Measurements from ENCODE around the gene TPI1.

The TPI1 gene

DNA sequence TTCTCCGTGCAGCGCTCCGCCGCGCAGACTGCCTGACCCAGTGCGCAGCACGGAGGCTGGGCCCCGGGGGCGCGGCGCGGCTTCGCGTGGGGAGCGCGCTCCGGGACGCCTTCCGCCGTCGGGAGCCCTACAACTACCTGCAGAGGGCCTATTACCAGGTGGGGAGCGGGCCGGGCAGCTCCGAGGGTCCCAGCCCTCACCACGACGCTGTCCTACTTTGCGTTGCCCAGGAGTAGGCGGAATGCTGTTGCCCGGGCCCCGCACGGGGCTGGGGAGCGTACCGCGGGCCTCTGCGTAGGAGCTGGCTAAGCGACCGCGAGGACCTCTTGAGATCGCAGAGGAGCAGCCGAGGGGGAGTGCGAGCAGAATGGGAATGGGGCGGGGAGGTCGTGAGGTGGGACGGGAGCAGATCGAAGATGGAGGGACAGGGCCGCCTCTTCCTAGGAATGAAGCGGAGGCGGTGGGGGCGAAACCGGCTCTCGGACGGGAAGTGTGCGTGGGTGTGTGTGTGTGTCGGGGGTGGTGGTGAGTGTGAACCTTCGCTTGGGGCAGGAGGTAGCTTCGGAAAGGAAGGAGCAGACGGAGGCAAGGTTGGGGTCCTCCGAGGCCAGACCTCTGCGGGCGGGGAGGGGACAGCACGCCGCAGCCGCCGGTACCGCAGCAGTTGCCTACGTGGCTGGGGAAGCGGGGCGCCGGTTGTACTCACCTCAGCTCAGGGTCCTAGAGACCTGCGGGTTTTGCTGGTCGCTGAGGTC, 38.4 kb upstream of the TPI1 start:
- no peak for DNase-seq (ENCODE audit: low read depth in 1 of 2, low spot score in 1 of 2)

DNA sequence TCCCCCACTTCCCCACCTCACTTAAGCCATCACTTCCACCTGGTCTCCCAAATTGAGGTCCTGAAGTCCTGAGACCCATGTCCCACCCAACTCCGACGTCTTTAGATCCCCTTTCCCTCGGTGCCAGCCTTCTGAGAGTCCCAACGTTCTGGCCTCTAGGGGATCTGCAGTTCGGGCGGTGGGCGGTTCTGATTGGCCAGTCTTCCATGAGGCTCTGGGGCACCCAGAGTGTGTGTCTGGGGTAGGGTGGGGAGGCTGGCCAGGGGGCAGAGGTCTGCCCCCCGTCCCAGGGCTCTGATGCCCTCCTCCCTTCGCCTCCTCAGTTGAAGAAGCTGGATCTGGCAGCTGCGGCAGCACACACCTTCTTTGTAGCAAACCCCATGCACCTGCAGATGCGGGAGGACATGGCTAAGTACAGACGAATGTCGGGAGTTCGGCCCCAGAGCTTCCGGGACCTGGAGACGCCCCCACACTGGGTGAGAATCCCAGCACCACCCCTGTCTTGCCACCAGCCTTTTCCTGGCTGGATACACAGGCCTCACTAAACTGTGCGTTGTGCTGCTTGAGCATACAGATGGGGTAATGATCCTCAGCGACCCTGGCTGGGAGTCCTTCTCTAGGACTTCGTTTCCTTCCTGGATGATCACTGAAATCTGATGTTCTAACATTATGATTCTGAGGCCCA, 37.7 kb upstream of the TPI1 start:
- no peak for DNase-seq (ENCODE audit: low read depth in 1 of 2, low spot score in 1 of 2)

- no peak for DNase-seq (ENCODE audit: low read depth in 1 of 2, low spot score in 1 of 2)
Measured at GRCh38 chr12:6830286-6830890, 36.9 kb upstream of the TPI1 start.

DNA sequence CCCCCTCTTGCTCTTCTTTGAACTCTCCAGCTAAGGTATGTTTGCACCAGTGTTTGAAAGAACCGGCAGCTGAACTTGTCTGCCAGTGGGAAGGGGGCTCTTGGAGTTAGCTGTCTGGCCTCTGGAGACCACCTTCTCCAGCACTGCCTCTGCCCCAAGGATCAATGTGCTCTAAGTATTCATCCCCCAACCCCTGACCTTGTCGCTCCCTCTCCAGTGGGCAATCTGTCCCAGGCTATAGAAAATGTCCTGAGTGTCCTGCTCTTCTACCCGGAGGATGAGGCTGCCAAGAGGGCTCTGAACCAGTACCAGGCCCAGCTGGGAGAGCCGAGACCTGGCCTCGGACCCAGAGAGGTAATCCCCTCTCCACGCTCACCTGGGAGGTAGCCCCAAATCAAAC, 36.3 kb upstream of the TPI1 start:
- no peak for DNase-seq (ENCODE audit: low read depth in 1 of 2, low spot score in 1 of 2)

DNA sequence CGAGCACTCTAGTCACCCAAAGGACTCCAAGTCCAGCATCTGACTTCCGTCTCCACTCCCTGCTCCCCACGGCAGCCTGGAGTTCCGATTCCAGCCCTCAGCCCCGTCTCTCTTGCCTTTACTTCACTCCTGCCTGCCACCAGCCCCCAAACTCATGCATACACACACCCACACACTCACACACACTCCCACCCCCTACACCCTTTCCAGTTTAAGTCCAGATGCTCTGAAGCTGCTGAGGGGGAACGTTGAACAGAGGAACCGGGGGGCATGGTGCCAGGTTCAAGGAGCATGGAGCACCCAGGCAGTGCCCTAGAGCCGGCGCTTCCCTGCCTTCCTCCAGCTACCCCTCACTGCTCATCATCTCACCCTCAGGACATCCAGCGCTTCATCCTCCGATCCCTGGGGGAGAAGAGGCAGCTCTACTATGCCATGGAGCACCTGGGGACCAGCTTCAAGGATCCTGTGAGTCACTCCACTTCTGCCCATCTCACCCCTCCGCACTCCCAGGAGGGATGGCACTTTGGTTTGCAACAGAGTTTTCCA, 35.8 kb upstream of the TPI1 start:
- DNase-seq (ENCODE audit: low read depth in 1 of 2, low spot score in 1 of 2), result no peak

- DNase-seq (ENCODE audit: low read depth in 1 of 2, low spot score in 1 of 2), result no peak
Measured at GRCh38 chr12:6832125-6832524, 35.2 kb upstream of the TPI1 start.

DNA sequence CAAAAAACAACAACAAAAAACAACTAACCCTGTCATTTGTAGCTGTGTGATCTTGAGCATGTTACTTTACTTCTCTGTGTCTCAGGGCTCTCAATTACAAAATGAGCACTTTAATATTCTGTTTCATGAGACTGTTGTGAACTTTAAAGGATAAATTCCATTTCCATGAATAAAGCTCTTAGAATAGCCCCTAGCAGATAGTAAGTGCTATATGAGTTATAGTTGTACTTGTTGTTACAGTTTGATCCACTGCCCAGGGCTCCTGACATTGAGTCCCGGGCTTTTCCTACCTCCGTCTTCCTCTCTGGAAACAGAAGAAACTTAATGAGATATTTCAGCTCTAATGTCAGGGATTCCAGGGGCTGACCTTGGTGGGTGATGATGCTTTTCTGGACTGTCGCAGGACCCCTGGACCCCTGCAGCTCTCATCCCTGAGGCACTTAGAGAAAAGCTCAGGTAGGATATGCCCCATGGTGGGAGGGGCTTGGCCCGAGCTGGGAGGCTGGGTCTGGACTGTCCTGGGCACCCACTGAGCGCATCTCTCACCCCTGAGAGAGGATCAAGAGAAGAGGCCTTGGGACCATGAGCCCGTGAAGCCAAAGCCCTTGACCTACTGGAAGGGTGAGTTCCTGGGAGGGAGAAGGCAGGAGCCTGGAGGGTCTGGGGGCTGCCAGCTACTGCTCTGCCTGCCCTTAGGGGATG, 34.0 kb upstream of the TPI1 start:
- no peak for DNase-seq (ENCODE audit: low read depth in 1 of 2, low spot score in 1 of 2)

DNA sequence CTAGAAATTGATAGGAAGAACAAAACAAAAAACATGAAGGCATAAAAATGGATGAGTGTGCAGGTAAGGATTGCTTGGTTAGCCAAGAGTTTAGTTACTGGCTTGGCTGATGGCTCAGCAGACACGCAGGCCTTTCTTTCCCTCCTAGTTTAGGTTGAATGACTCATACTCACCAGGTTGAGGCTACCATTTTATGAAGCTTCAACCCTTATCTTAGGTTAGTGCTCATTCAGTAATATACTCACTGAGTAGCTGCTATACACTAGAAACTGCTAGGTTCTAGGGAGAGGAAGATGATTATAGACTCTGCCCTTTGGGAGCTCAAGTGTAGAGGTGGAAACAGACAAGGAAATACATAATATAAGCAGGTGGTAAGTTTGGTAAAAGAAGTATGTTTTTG, 33.1 kb upstream of the TPI1 start:
- no peak for DNase-seq (ENCODE audit: low read depth in 1 of 2, low spot score in 1 of 2)

GRCh38 chr12:6834873-6835272, 32.5 kb upstream of the TPI1 start:
- DNase-seq (ENCODE audit: low read depth in 1 of 2, low spot score in 1 of 2), result no peak

DNA sequence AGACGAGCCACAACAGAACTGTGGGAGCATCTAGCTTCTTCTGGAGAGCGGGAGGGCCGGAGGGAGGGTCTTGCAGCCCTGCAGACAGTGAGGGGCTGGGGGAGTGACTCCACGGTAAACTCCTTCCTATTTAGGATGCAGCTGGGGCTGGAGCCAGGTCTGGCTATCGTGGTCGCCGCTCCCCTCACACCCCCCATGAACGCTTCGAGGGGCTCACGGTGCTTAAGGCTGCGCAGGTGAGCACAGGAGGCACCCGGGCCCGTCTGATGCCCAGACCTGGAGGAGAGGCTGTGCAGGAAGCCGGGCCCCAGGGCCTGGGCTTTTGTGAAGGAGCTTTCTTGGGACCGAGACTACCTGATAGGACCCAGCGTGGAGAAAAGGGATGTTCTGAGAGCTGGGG, 30.5 kb upstream of the TPI1 start:
- no peak for DNase-seq (ENCODE audit: low read depth in 1 of 2, low spot score in 1 of 2)

- no peak for DNase-seq (ENCODE audit: low read depth in 1 of 2, low spot score in 1 of 2)
Measured at GRCh38 chr12:6837370-6838060, 29.8 kb upstream of the TPI1 start.

DNA sequence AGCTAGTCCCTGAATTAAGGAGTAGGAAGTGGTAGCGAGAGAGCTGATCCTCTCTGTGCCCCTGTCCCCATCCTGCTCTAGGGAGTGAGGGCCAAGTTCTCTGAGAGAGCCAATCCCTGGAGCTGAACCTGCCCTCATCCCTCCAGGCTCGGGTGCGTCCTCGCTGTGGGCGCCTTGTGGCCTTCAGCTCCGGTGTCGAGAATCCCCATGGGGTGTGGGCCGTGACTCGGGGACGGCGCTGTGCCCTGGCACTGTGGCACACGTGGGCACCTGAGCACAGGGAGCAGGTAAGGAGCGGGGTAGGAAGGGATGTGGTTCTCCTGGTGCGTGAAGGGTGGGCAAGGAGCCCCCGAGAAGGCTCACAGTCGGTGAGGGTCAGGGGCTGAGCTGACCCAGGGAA, 28.5 kb upstream of the TPI1 start:
- DNase-seq (ENCODE audit: low read depth in 1 of 2, low spot score in 1 of 2), result no peak

GRCh38 chr12:6839482-6840201, 27.7 kb upstream of the TPI1 start:
- DNase-seq (ENCODE audit: low read depth in 1 of 2, low spot score in 1 of 2), result no peak

DNA sequence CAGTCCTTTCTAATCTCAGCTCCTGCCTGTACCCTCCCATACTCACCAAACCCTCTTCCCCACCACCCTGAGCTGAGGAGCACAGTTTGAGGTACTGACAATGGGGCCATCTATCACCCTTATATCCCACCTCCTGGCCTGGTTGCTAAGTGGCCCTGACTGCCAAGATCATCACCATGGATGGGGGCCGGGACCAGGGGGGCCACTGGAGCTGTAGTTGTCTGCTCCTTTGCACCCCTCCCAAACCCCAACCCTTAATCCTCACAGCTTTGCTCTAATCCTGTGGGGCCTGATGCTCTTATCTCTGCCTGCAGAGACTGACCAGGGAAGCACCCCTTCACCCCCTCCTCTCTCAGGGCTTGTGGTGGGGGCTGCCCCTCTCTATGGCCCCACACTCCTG, 27.0 kb upstream of the TPI1 start:
- DNase-seq (ENCODE audit: low read depth in 1 of 2, low spot score in 1 of 2), result no peak

DNA sequence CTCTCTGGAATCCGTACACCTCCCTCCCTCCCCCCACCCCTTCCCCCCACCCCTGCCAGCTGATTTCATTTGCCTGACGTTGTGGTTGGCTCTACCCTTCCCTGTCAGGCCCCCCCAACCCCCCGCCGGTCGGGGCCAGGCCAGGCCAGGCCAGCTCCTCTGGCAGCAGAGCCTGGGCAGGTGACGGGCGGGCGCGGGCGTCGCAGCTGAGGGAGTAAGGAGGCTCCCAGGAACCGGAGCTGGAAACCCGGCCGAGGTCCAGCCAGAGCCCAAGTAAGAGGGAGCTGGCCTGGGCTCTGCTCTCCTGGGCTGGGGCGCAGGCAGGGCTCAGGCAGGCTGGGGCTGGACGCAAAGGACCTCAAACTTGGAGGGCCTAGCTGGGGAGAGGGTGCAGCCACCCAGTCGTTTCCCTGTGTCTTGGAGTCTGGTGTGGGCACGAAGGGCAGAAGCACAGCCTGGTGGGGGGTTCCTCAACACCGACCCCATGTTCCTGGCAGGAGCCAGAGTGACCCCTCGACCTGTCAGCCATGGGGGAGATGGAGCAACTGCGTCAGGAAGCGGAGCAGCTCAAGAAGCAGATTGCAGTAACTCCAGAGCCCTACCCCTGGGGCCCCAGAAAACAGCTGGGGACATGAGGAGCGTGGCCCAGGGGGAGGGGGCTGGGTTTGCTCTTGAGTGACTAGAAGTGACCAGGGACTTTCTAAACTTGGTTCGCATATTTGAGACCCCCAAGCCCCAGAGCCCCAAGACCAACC, 26.4 kb upstream of the TPI1 start, which contains the start of gene GNB3:
TSS of gene GNB3 (plus strand) at position 165 of the 755 bp plus-strand sequence. CDS start at position 528, 363 bp downstream.
- DNase-seq (ENCODE audit: low read depth in 1 of 2, low spot score in 1 of 2), result no peak

DNA sequence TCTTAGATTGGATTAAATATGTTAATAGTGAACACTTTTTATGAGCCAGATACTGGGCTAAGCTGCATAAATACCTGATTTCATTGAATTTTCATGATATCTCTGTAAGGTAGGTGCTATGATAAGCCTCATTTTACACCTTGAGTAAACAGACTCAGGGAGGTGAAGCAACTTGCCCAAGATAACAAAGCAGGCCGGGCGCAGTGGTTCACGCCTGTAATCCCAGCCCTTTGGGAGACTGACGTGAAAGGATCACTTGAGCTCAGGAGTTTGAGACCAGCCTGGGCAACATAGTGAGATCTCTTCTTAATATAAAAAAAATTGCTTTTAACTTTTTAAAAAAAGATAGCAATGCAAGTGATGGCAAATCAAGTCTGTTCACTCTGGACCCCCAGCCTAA, 25.3 kb upstream of the TPI1 start:
- no peak for DNase-seq (ENCODE audit: low read depth in 1 of 2, low spot score in 1 of 2)

DNA sequence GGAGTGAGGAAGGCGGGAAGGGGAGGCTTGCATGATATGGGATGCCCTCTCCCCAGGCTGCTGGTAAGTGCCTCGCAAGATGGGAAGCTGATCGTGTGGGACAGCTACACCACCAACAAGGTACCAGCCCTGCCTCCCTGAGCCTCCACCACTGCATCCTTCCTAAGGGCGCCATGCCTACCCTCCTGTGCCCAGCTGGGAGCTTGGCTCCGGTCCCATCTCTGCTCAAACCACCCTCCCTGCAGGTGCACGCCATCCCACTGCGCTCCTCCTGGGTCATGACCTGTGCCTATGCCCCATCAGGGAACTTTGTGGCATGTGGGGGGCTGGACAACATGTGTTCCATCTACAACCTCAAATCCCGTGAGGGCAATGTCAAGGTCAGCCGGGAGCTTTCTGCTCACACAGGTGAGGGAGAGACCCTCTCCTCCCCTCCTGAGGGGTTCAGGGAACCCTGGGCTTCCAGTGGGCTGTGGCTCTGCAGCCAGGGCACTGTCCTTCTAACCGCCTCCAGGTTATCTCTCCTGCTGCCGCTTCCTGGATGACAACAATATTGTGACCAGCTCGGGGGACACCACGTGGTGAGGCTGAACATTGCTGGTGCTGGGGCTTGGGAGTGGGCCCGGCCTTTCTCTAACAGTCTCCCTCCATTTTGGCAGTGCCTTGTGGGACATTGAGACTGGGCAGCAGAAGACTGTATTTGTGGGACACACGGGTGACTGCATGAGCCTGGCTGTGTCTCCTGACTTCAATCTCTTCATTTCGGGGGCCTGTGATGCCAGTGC, 24.0 kb upstream of the TPI1 start:
- no peak for DNase-seq (ENCODE audit: low read depth in 1 of 2, low spot score in 1 of 2)

DNA sequence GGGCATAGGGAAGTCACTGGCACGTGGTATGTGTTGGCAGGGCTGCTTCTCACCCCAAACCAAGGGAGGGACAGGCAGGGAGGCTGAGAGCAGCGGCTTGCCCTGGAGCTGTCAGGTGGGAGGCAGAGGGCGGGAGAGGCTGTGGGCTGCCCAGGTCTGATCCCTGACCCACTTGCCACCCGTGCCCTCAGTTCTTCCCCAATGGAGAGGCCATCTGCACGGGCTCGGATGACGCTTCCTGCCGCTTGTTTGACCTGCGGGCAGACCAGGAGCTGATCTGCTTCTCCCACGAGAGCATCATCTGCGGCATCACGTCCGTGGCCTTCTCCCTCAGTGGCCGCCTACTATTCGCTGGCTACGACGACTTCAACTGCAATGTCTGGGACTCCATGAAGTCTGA, 21.9 kb upstream of the TPI1 start:
- DNase-seq (ENCODE audit: low read depth in 1 of 2, low spot score in 1 of 2), result no peak
